Measurements from ENCODE around the gene APCDD1.

The APCDD1 gene

GRCh38 chr18:10432781-10433180 is 21.7 kb upstream of the APCDD1 start:
- no peak for DNase-seq

DNA sequence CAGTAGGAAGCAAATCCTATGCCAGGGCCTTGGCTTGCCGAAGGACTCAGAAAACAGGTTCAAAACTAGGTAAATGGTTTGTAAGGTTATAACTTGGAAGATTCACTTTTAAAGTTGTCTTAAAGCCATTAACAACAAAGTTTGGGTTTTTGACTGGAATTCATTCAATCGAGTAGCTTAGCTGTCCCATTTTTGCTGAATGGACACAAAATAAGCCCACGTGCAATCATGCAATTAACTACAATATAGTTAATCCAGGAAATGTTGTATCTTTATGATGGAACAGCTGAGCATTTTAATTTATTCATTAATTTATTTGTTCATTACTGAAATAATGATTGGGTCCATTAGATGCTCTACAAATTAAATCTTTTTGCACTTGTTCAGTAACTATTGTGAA is 18.3 kb upstream of the APCDD1 start:
- DNase-seq = no peak

- no peak for DNase-seq
Observed at GRCh38 chr18:10437837-10438236, 16.6 kb upstream of the APCDD1 start.

- no peak for DNase-seq
Observed at GRCh38 chr18:10439898-10440297, 14.5 kb upstream of the APCDD1 start.

DNA sequence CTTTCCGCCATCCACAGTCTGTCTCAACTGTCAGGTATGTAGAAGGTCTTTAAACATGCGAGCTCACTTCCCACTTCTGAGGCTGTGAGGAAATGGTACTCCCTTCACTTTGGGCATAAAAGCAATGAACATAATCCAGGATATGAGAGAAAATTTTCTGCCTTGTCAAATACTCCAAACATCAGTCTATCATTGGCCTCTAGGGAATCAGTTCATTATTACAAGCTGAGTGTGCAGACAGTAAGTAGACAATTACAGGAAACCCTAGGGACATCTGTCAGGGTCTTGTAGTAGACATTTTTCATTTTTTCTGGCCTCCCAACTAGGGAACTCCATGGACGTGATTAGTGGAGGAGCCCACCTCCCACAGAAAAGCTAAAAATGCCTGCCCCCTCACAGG is 13.6 kb upstream of the APCDD1 start:
- no peak for DNase-seq

- DNase-seq = no peak
Observed at GRCh38 chr18:10441472-10441871, 13.0 kb upstream of the APCDD1 start.

GRCh38 chr18:10442551-10442971 is 11.9 kb upstream of the APCDD1 start:
- DNase-seq = no peak

GRCh38 chr18:10443001-10443400 is 11.4 kb upstream of the APCDD1 start:
- no peak for DNase-seq

DNA sequence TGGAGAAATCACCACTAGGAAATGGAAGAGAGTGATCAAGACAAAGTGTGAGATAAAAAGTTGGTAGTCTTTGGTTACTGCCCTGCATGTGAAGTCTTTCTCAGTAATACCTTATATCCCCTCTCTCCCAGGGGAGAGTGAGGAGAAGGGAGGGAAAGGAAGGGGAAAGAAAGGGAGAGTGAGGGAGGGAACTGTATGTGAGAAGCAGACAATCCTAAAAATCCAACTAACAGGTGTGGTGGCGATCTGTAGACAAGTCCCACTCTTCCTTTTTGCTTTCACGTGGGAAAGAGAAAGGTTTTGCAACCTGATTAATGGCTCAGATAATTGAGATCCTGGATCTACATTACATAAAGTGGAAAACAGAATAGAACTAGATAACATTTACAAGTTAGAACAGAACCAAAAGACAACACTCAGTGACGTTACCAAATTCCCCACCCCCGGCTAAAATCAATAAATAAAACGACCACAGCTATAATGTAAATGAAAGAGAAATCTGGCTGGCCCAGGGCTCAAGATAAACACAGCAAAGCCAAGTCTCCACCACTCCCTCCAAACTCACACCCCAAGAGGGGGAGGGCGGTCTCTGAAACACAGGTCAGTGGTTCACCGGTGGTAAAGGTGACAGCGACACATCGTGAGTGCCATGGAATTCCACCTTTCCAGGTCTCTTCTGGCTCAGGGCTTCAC is 10.0 kb upstream of the APCDD1 start:
- no peak for DNase-seq

DNA sequence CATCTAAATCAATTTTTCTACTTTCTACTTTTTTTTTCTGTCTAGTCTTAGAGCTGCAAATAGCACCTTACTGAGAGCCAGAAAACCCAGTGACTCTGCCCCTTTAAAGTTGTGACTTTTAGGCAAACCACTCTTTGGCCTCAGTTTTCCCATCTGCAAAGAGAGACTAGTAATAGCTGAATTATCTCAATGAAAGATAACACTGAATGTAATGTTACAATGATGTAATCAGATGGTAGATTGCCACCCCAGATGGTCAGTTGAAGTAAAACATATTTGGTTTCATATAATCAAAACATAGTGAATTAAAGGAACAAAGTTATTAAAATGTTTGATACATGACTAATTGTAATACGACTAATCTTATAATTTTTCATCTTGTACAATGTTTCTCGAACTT is 5.0 kb upstream of the APCDD1 start:
- DNase-seq = no peak

- DNase-seq = no peak
Observed at GRCh38 chr18:10450986-10451385, 3.4 kb upstream of the APCDD1 start.

GRCh38 chr18:10453261-10453805 is 1.1 kb upstream of the APCDD1 start:
- DNase-seq = no peak

- DNase-seq = no peak
Observed at GRCh38 chr18:10454681-10455557, 484 bp downstream of the APCDD1 start.

GRCh38 chr18:10455726-10456453 is 1.5 kb downstream of the APCDD1 start:
- DNase-seq = no peak

DNA sequence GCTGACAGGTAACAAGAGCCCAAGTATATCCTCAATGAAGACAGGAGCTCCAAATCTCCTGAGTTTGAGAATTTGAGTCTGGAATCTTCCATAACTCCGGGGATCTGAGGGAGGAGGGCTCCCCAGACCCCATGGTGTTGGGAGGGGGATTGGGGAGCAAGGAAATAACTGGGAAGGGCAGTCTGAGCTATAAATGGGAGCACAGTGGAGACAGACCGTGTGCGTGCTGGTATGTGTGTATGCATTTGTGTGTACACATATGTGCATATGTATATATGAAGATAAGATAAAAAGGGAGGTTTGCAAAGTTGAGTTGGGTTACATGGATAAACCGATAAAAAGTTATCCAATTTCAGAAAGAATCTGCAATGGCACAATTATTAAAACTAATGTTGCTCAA is 2.3 kb downstream of the APCDD1 start:
- DNase-seq = no peak

DNA sequence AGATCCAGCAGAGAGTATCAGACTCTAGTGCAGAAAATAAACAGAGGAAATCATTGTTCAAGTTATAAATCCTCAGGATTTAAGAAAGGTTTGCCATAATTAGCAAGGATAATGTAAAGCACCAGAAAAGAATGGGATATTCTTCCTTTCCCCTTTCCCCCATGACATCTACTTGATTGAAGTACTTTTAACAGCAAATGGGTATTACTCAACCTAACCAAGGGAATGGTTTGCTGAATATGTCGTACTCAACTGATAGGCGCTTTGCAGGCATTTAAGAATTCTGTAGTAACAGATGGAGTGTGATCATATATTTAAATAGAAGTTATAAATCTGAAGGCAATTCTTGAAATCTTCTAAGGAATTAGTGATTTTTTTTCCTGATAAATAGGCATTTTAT is 2.7 kb downstream of the APCDD1 start:
- DNase-seq = no peak

DNA sequence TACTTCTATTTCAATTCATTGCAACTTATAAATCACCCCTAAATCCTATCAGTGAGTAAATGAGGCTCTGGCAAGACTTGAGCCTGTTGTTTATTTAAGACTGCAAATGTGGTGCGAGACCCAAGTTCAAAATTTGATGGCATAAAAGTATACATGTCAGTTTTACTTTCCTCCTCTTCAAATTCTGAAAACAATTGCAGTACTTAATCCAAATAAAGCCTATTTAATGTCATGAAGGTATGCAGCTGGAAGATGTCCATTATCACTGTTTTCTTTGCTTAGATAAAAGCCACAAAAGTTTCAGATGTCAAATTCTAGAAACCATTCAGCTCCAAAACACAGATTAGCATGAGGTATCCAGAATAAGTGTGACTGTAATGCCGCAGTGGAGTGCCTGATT is 3.3 kb downstream of the APCDD1 start:
- no peak for DNase-seq

GRCh38 chr18:10458691-10459090 is 4.3 kb downstream of the APCDD1 start:
- no peak for DNase-seq

DNA sequence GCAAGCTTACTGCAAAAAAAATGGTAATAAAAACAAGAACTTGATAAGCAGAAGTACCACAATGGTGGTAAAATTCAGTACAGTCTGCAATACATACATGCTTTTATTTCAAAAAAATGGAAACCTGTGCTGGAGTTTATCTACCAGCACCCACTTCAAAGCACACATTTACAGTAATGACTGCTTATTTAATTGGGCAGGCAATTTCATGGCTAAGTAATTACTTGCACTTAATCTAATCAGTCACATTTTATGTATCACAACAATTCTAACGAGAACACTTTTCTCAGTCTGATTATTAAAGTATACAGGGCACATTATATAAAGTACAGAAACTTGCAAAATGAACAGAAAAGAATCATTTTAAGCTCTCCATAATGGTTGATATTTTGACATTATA is 5.2 kb downstream of the APCDD1 start:
- DNase-seq = no peak

- no peak for DNase-seq
Observed at GRCh38 chr18:10460414-10461018, 6.1 kb downstream of the APCDD1 start.

- no peak for DNase-seq
Observed at GRCh38 chr18:10461989-10462388, 7.6 kb downstream of the APCDD1 start.

- no peak for DNase-seq
Observed at GRCh38 chr18:10462597-10462996, 8.2 kb downstream of the APCDD1 start.

DNA sequence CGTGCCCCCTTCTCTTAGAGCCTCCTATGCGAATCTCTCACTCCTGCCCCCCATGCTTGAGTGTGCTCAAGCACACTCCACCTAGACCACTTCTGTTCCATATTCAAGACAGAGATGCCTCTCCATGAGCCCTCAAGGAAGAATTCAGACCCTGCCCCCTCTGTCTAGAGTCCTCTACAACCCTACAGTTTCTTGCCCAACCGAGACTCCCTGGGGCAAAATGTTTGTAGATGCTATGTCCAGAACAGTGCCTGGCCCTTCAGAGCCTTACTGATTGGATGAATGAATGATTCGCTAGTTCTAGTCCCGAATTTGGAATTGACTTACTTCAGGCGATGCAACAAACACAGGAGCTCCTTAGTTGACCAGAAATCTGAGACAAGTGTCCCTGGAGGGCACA is 8.7 kb downstream of the APCDD1 start:
- no peak for DNase-seq
